ENCODE measurements around the gene MGST3.

- no peak for TF ChIP-seq POLR2A (IDR thresholded peaks at IDR 0.05)
- TF ChIP-seq CTCF (IDR thresholded peaks at IDR 0.05 in 8 of 11, conservative IDR thresholded peaks at IDR 0.05 in 3 of 11), result no peak
- no peak for TF ChIP-seq POLR2AphosphoS5 (IDR thresholded peaks at IDR 0.05)
Measured at GRCh38 chr1:165634154-165634921, 3.3 kb downstream of the MGST3 start.

Data from spleen (tissue), 7 donors.